Measurements from ENCODE around the gene MRPS27.

- TF ChIP-seq CTCF (IDR thresholded peaks at IDR 0.05) (no peak), EP300 (IDR thresholded peaks at IDR 0.05) (no peak), POLR2AphosphoS5 (IDR thresholded peaks at IDR 0.05) (no peak), POLR2A (IDR thresholded peaks at IDR 0.05) (no peak)
Observed at GRCh38 chr5:72216756-72217155, 103.3 kb downstream of the MRPS27 start.

Data from stomach (tissue), 4 donors.